Ishikawa (cell line): Measurements from ENCODE around the gene TMEM238.

Experiments
- CEBPB ChIP-seq: IDR thresholded peaks from 2 replicates; pipeline ENCODE4 v1.6.1; 2012
- CREB1 ChIP-seq: IDR thresholded peaks from 2 replicates; pipeline ENCODE4 v1.6.1; 2012; ENCODE audit warnings: low read depth
- EGR1 ChIP-seq: IDR thresholded peaks from 2 replicates; pipeline ENCODE4 v1.6.1; 2012
- EP300 ChIP-seq: IDR thresholded peaks from 2 replicates; pipeline ENCODE4 v1.6.1; 2012; ENCODE audit warnings: borderline replicate concordance
- FOXM1 ChIP-seq: IDR thresholded peaks from 2 replicates; pipeline ENCODE4 v1.6.1; 2012; ENCODE audit warnings: low read depth, borderline replicate concordance
- NFIC ChIP-seq: IDR thresholded peaks from 2 replicates; pipeline ENCODE4 v1.6.1; 2012
- RAD21 ChIP-seq: IDR thresholded peaks from 2 replicates; pipeline ENCODE4 v1.6.1; 2012; ENCODE audit warnings: low read depth
- TAF1 ChIP-seq: IDR thresholded peaks from 2 replicates; pipeline ENCODE4 v1.6.1; 2012; ENCODE audit warnings: low read depth, mild to moderate bottlenecking
- TCF12 ChIP-seq: IDR thresholded peaks from 2 replicates; pipeline ENCODE4 v1.6.1; 2012; ENCODE audit warnings: low read depth
- TEAD4 ChIP-seq: IDR thresholded peaks from 2 replicates; pipeline ENCODE4 v1.6.1; 2012
- USF1 ChIP-seq: IDR thresholded peaks from 2 replicates; pipeline ENCODE4 v1.6.1; 2012
- YY1 ChIP-seq: IDR thresholded peaks from 2 replicates; pipeline ENCODE4 v1.6.1; 2012; ENCODE audit warnings: low read depth
- ZBTB7A ChIP-seq: IDR thresholded peaks from 2 replicates; pipeline ENCODE4 v1.6.1; 2012; ENCODE audit warnings: low read depth
- TF ChIP-seq, protein P1 (sequence below): IDR thresholded peaks from 2 replicates; pipeline ENCODE4 v1.6.1; 2012; ENCODE audit warnings: low read depth, mild to moderate bottlenecking
- TF ChIP-seq, protein P2 (sequence below): IDR thresholded peaks from 2 replicates; pipeline ENCODE4 v1.6.1; 2012

Gene TMEM238

DNA sequence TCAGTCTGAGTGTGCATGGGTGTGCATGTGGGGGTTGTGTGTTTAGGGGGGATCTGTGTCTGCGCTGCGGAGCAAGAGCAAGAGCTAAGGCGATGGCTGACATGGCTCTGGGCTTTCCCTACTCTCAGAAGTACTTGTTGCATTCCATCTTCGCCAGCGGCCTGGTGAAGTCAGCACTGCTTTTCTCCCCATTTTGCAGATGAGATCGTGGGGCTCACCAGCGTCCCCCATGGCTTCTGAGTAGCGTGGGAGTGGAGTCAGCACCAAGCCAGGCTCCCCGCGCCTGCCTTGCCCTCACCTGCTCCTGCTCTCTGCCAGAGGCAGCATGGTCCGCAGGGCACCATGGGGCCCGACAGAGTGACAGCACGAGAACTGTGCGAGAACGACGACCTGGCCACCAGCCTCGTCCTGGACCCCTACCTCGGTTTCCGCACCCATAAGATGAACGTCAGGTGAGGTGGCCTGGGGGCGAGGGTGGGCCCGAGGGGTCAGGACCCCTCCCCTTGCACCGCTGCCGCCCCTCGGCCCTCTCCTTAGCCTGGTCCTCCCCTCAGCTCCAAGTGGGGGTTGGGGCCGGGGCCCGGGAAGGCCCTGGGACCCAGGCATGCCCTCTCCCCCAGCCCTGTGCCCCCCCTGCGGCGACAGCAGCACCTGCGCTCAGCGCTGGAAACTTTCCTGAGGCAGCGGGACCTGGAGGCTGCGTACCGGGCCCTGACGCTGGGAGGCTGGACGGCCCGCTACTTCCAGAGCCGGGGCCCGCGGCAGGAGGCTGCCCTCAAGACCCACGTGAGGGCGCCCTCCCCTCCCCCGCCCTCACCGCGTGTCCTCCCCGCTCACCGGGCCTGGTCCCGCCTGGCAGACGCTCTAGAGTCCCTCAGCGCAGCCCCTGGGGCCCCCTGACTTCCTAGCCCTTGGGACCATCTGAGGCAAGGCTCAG, 42.2 kb downstream of the TMEM238 start:
- no peak for TF ChIP-seq TEAD4
- TF ChIP-seq, protein P1, sequence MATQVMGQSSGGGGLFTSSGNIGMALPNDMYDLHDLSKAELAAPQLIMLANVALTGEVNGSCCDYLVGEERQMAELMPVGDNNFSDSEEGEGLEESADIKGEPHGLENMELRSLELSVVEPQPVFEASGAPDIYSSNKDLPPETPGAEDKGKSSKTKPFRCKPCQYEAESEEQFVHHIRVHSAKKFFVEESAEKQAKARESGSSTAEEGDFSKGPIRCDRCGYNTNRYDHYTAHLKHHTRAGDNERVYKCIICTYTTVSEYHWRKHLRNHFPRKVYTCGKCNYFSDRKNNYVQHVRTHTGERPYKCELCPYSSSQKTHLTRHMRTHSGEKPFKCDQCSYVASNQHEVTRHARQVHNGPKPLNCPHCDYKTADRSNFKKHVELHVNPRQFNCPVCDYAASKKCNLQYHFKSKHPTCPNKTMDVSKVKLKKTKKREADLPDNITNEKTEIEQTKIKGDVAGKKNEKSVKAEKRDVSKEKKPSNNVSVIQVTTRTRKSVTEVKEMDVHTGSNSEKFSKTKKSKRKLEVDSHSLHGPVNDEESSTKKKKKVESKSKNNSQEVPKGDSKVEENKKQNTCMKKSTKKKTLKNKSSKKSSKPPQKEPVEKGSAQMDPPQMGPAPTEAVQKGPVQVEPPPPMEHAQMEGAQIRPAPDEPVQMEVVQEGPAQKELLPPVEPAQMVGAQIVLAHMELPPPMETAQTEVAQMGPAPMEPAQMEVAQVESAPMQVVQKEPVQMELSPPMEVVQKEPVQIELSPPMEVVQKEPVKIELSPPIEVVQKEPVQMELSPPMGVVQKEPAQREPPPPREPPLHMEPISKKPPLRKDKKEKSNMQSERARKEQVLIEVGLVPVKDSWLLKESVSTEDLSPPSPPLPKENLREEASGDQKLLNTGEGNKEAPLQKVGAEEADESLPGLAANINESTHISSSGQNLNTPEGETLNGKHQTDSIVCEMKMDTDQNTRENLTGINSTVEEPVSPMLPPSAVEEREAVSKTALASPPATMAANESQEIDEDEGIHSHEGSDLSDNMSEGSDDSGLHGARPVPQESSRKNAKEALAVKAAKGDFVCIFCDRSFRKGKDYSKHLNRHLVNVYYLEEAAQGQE: no peak
- TF ChIP-seq USF1: no peak
- TF ChIP-seq EGR1: no peak
- TF ChIP-seq EP300: no peak
- no peak for TF ChIP-seq FOXM1
- TF ChIP-seq TCF12: no peak
- TF ChIP-seq, protein P2, sequence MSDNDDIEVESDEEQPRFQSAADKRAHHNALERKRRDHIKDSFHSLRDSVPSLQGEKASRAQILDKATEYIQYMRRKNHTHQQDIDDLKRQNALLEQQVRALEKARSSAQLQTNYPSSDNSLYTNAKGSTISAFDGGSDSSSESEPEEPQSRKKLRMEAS: no peak
- no peak for TF ChIP-seq CREB1
- TF ChIP-seq NFIC: no peak
- no peak for TF ChIP-seq YY1
- TF ChIP-seq ZBTB7A: no peak
- no peak for TF ChIP-seq RAD21
- no peak for TF ChIP-seq TAF1
- TF ChIP-seq CEBPB: no peak

DNA sequence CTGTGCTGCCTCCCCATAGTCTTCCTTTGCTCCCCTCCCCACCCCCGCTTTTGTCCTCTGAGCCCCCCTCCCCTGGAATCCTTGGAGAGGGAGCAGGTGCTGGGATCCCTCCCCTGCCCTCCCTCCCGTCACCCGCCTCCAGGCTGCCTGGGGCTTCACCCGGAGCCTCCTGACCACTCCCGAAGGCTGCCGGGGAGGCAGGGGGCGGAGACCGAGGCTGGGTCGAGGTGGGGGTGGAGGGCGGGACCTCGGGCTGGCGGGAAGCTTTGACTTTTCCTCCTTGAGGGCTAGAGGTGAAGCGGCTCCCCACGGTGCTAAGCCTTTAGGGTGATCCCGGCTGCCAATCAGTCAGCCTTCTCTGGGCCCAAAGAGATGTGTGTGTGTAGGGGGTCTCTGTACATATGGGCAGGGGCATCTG, 42.9 kb downstream of the TMEM238 start:
- TF ChIP-seq ZBTB7A (no peak), CREB1 (no peak), YY1 (no peak), RAD21 (no peak), USF1 (no peak), TCF12 (no peak), TEAD4 (no peak), TAF1 (no peak), EP300 (no peak), CEBPB (no peak), NFIC (no peak), FOXM1 (no peak), EGR1 (no peak)
- TF ChIP-seq, protein P2: no peak
- TF ChIP-seq, protein P1: no peak

DNA sequence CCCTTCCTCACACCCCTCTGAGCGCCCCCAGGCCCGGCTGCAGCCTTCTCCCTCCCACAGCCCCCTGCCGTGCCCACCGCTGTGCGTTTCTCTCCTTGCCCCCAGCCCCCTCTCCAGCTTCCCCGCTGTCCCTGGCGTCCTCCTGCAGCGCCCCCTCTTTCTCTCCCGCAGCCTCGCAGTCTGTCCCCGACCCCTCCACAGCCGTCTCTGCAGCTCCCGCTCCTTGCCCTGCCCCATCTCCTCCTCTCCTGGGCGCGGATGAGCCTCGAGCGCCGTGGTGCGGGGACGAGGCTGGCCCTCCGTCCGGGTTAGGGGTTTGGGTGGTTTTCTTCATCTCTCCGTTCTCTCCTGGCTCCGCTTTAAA, 43.3 kb downstream of the TMEM238 start:
- TF ChIP-seq FOXM1: no peak
- no peak for TF ChIP-seq YY1
- TF ChIP-seq NFIC: no peak
- no peak for TF ChIP-seq RAD21
- TF ChIP-seq TAF1: no peak
- TF ChIP-seq, protein P1: no peak
- TF ChIP-seq, protein P2: no peak
- TF ChIP-seq CEBPB: no peak
- no peak for TF ChIP-seq EP300
- TF ChIP-seq USF1: no peak
- TF ChIP-seq CREB1: no peak
- no peak for TF ChIP-seq ZBTB7A
